Trophoblast cell (in vitro differentiated cells and primary cell): ENCODE data around the gene C10orf53.

ENCODE experiments used
- DNase-seq, 2 donors: peaks; one replicate each; pipeline ENCODE4 v3.0.0-alpha.2; 2016
- H2AFZ ChIP-seq: 2 replicates; pipeline ENCODE4 v1.6.1; 2013; ENCODE audit warnings: low read length, moderate library complexity, mild to moderate bottlenecking; ENCODE audit not compliant: insufficient read depth, poor library complexity
- H2AK5ac ChIP-seq: 2 replicates; pipeline ENCODE4 v1.6.1; 2013; ENCODE audit warnings: mild to moderate bottlenecking, low read length
- H2BK120ac ChIP-seq: 2 replicates; pipeline ENCODE4 v1.6.1; 2013; ENCODE audit warnings: low read length, mild to moderate bottlenecking, moderate library complexity; ENCODE audit not compliant: insufficient read depth, poor library complexity
- H2BK12ac ChIP-seq: 2 replicates; pipeline ENCODE4 v1.6.1; 2013; ENCODE audit warnings: mild to moderate bottlenecking, low read length, moderate library complexity
- H2BK5ac ChIP-seq: 2 replicates; pipeline ENCODE4 v1.6.1; 2013; ENCODE audit warnings: low read length, low read depth, moderate library complexity, mild to moderate bottlenecking; ENCODE audit not compliant: poor library complexity
- H3K14ac ChIP-seq: 2 replicates; pipeline ENCODE4 v1.6.1; 2013; ENCODE audit warnings: mild to moderate bottlenecking, low read length
- H3K18ac ChIP-seq: 2 replicates; pipeline ENCODE4 v1.6.1; 2013; ENCODE audit warnings: mild to moderate bottlenecking, low read length
- H3K23ac ChIP-seq: 2 replicates; pipeline ENCODE4 v1.6.1; 2013; ENCODE audit warnings: low read length
- H3K27ac ChIP-seq: 2 replicates; pipeline ENCODE4 v1.5.1; 2013; ENCODE audit warnings: low read depth, mild to moderate bottlenecking, inconsistent platforms, low read length, moderate library complexity
- H3K27me3 ChIP-seq: 2 replicates; pipeline ENCODE4 v1.6.1; 2013; ENCODE audit warnings: inconsistent platforms, mild to moderate bottlenecking, low read length, moderate library complexity; ENCODE audit not compliant: insufficient read depth
- H3K36me3 ChIP-seq, 2 experiments: 1 replicate in 1 of 2; 2 replicates in 1 of 2; pipeline ENCODE4 v1.6.1; 2013; ENCODE audit warnings: low read length in 2 of 2, mild to moderate bottlenecking in 2 of 2, moderate library complexity in 1 of 2; ENCODE audit not compliant: insufficient read depth in 2 of 2, control insufficient read depth in 1 of 2
- H3K4ac ChIP-seq: 2 replicates; pipeline ENCODE4 v1.6.1; 2013; ENCODE audit warnings: low read depth, mild to moderate bottlenecking, low read length, moderate library complexity
- H3K4me1 ChIP-seq, 2 experiments: 1 replicate in 1 of 2; 2 replicates in 1 of 2; pipeline ENCODE4 v1.6.1; 2013; ENCODE audit warnings: low read length in 2 of 2, mild to moderate bottlenecking in 2 of 2, moderate library complexity in 1 of 2; ENCODE audit not compliant: insufficient read depth in 2 of 2, control insufficient read depth in 1 of 2
- H3K4me2 ChIP-seq: 2 replicates; pipeline ENCODE4 v1.6.1; 2013; ENCODE audit warnings: inconsistent platforms, mild to moderate bottlenecking, low read length, moderate library complexity
- H3K4me3 ChIP-seq: 2 replicates; pipeline ENCODE4 v1.5.1; 2013; ENCODE audit warnings: mild to moderate bottlenecking, low read depth, low read length, inconsistent platforms
- H3K79me1 ChIP-seq: one replicate; pipeline ENCODE4 v1.6.1; 2013; ENCODE audit warnings: low read length
- H3K79me2 ChIP-seq: 2 replicates; pipeline ENCODE4 v1.6.1; 2013; ENCODE audit warnings: low read length, mild to moderate bottlenecking; ENCODE audit not compliant: control insufficient read depth, insufficient read depth, poor library complexity
- H3K9ac ChIP-seq: 2 replicates; pipeline ENCODE4 v1.6.1; 2013; ENCODE audit warnings: mild to moderate bottlenecking, low read length
- H3K9me3 ChIP-seq: 2 replicates; pipeline ENCODE4 v1.6.1; 2013; ENCODE audit warnings: low read depth, mild to moderate bottlenecking, control low read depth, inconsistent platforms, low read length; ENCODE audit not compliant: insufficient read depth
- H4K12ac ChIP-seq: 2 replicates; pipeline ENCODE4 v1.6.1; 2013; ENCODE audit warnings: low read depth, mild to moderate bottlenecking, low read length, moderate library complexity
- H4K8ac ChIP-seq: 2 replicates; pipeline ENCODE4 v1.6.1; 2013; ENCODE audit warnings: low read depth, mild to moderate bottlenecking, low read length, moderate library complexity
- H4K91ac ChIP-seq: one replicate; pipeline ENCODE4 v1.6.1; 2013; ENCODE audit warnings: low read depth, mild to moderate bottlenecking, low read length, moderate library complexity
- WGBS: extraction: QIAGEN DNeasy Blood & Tissue Kit; methylation state at CpG from one replicate; pipeline ENCODE4 v1.1.7; 2013; ENCODE audit warnings: missing lambda C conversion rate; ENCODE audit not compliant: insufficient read length, insufficient coverage; ENCODE audit errors: extremely low coverage; 5-methylcytosine and 5-hydroxymethylcytosine counted together

The C10orf53 gene

GRCh38 chr10:49746626-49747302, 67.3 kb downstream of the C10orf53 start:
- WGBS = no CpG with 5 or more reads among the region's 20 CpGs
- H3K4me1 ChIP-seq = no peaks in the 10 kb centered on the region
- no peak for DNase-seq
- H3K4me2 ChIP-seq = no peak overlapping the region
- H3K27ac ChIP-seq = no peak overlapping the region
- no peaks in the 10 kb centered on the region for H3K79me1 ChIP-seq
- no peak overlapping the region for H2BK12ac ChIP-seq
- H3K27me3 ChIP-seq = no peaks in the 10 kb centered on the region
- no peak overlapping the region for H3K23ac ChIP-seq
- no peak overlapping the region for H4K12ac ChIP-seq
- no peak overlapping the region for H3K4ac ChIP-seq
- no peak overlapping the region for H3K4me3 ChIP-seq
- H4K8ac ChIP-seq = no peak overlapping the region
- no peaks in the 10 kb centered on the region for H3K79me2 ChIP-seq
- H3K9me3 ChIP-seq = peaks cover 10% of the 10 kb centered on the region
- no peak overlapping the region for H2BK120ac ChIP-seq
- H3K36me3 ChIP-seq = peaks cover 21 to 51% of the 10 kb centered on the region in 2 experiments
- no peak overlapping the region for H2BK5ac ChIP-seq
- H2AFZ ChIP-seq = no peak overlapping the region
- H3K9ac ChIP-seq = no peak overlapping the region
- H4K91ac ChIP-seq = no peak overlapping the region
- H3K18ac ChIP-seq = no peak overlapping the region
- H2AK5ac ChIP-seq = no peak overlapping the region
- H3K14ac ChIP-seq = no peak overlapping the region
